AG04449 (cell line): ENCODE data around the gene ARMC9.
A peak's percentile ranks its signal among the peaks of the same experiment; 100 is the strongest.

Experiments used
- CTCF ChIA-PET: fragments of 350-600 bp; formaldehyde crosslinking; extraction: SDS; loops from one replicate; lab custom pipeline; 2021; ENCODE audit warnings: antibody characterized with exemption; lab: Yijun Ruan, JAX
- POLR2A ChIA-PET: fragments of 400-600, 350-600 bp; formaldehyde crosslinking; extraction: SDS; loops from one replicate; lab custom pipeline; 2020; ENCODE audit warnings: antibody characterized with exemption, inconsistent platforms; lab: Yijun Ruan, JAX
- DNase-seq: peaks from one replicate; pipeline ENCODE4 v3.0.0-alpha.2; 2010; ENCODE audit warnings: low read depth, low spot score
- H3K4me3 ChIP-seq: 2 replicates; pipeline ENCODE4 v1.5.1; 2011; ENCODE audit warnings: low read depth, mild to moderate bottlenecking, control low read depth, low read length
- TF ChIP-seq, protein P1 (sequence below): IDR thresholded peaks from one replicate; pipeline ENCODE4 v1.5.1; 2011; ENCODE audit warnings: mild to moderate bottlenecking, moderate library complexity, low read length, control low read depth, inconsistent platforms; ENCODE audit not compliant: insufficient read depth; ENCODE audit errors: missing control alignments

ARMC9 gene

DNA sequence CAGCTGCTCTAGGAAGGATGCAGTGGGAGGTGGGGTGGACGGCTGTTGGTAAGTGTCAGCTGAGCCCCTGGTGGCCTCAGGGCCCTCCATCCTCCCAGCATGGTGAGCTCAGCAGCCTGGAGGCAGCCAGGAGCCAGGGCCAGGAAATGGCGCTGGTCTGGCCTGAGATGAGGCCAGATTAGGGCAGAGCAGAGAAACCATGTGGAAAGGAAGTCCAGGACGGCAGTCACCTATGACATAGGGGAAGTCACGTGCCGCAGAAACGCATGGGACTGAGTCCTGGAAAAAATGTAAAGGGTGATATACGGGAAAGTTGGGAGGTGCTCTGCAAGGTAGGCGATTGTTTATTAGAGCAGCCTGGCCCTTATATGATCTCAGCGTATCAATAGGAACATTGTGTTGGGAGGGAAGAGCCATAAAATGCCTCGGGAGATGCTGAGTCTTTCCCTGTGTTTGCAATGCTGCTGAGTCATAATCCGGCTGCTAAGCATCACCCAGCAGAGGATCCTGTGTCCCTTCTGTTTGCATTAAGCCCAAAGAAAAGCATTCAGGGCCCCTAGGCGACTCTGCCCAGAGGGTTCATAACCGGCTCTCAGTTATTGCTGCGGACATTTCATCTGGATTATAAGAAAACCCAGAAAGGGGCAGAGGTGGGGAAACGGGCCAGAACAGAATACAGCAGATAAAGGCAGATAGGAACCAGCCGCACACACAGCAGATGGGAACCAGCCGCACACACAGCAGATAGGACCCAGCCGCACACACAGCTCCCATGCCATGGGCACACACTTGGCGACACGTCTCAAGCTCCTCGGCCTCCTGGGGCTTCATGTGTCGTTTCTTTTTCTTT lies 166.8 kb downstream of the ARMC9 start:
- H3K4me3 ChIP-seq = no peak overlapping the region
- ChIA-PET POLR2A (no interaction called here), CTCF (interaction anchor here (1.8 to 2.5 kb wide), 2 partner anchors 35 to 47 kb away, joined by 5 to 9 read pairs; no protein-coding TSS in a partner anchor)
- TF ChIP-seq, protein P1, sequence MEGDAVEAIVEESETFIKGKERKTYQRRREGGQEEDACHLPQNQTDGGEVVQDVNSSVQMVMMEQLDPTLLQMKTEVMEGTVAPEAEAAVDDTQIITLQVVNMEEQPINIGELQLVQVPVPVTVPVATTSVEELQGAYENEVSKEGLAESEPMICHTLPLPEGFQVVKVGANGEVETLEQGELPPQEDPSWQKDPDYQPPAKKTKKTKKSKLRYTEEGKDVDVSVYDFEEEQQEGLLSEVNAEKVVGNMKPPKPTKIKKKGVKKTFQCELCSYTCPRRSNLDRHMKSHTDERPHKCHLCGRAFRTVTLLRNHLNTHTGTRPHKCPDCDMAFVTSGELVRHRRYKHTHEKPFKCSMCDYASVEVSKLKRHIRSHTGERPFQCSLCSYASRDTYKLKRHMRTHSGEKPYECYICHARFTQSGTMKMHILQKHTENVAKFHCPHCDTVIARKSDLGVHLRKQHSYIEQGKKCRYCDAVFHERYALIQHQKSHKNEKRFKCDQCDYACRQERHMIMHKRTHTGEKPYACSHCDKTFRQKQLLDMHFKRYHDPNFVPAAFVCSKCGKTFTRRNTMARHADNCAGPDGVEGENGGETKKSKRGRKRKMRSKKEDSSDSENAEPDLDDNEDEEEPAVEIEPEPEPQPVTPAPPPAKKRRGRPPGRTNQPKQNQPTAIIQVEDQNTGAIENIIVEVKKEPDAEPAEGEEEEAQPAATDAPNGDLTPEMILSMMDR = no peak
- DNase-seq = peak; percentile 45

DNA sequence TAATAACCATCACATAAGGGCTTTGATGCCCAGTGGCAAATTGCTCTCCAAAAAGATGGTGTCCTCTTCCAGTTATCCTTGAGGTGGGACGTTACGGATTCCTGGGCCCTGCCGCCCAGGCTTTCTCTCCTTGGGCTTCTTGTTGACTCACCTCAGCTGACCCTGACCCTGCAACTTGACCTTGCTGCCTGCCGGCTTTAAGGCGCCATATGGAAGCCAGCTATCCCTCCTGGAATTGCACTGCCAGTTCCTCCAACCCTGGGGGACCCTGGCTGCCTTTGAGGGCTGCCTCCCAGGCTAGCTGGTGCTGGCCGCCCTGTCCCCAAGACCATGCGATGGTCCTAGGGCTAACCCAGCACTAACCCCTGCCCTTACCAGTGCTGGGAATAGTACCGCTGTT lies 168.7 kb downstream of the ARMC9 start:
- no peak for DNase-seq
- H3K4me3 ChIP-seq = no peak overlapping the region
- ChIA-PET CTCF (no interaction called here), POLR2A (no interaction called here)
- TF ChIP-seq, protein P1 = no peak

DNA sequence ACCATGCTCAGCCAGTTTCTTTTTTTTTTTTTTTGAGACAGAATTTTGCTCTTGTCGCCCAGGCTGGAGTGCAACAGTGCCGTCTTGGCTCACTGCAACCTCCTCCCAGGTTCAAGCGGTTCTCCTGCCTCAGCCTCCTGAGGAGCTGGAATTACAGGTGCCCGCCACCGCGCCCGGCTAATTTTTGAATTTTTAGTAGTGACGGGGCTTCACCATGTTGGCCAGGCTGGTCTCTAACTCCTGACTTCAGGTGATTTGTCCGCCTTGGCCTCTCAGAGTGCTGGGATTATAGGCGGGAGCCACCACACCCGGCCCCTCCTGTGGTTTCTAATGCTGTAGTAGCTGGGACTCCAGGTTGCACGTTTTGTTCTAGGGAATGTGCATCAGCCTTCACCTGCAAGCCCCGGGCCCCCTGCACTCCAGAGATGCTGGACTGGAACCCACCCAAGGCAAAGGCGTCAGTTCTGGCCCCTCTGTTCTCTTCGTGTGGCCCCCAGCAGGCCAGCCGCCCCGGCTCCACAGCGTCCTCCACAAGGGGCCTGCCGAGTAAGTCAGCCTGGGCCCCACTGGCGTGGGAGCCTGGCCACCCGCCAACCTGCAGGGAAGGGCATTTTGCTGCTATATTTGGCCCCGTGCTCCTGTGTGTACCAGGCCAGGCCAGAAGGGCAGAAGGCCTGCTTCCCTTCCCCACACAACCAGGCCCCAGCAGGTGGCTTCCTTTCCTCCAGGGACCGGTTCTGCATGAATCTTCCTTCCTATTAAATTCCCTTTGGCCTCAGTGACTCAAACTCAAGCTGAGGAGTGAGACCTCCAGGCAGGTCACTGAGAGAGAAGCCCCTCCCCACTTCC lies 171.4 kb downstream of the ARMC9 start:
- H3K4me3 ChIP-seq = no peak overlapping the region
- CTCF ChIA-PET = interaction anchor here (1.2 kb wide), 1 partner anchor 73 kb away, joined by 5 read pairs; no protein-coding TSS in a partner anchor
- POLR2A ChIA-PET = no interaction called here
- TF ChIP-seq, protein P1 = no peak
- DNase-seq = no peak

DNA sequence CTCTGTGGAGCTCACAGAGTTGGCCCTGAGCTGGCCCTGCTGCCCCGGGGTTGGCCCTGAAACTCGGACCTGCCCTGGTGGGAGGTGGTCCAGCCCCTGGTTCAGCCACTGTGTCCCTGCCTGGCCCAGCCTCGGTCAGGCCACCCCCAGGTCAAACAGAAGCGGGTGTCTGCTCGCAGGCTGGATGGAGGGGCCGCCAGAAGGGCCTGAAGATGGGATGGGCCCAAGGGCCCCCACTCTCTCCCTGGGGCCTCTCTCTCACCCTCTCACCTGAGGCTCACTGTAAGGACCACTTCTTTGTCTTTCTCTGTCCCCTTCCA lies 172.0 kb downstream of the ARMC9 start:
- no peak for DNase-seq
- ChIA-PET CTCF (interaction anchor here (1.2 kb wide), 1 partner anchor 73 kb away, joined by 5 read pairs; no protein-coding TSS in a partner anchor), POLR2A (no interaction called here)
- no peak overlapping the region for H3K4me3 ChIP-seq
- TF ChIP-seq, protein P1 = no peak

DNA sequence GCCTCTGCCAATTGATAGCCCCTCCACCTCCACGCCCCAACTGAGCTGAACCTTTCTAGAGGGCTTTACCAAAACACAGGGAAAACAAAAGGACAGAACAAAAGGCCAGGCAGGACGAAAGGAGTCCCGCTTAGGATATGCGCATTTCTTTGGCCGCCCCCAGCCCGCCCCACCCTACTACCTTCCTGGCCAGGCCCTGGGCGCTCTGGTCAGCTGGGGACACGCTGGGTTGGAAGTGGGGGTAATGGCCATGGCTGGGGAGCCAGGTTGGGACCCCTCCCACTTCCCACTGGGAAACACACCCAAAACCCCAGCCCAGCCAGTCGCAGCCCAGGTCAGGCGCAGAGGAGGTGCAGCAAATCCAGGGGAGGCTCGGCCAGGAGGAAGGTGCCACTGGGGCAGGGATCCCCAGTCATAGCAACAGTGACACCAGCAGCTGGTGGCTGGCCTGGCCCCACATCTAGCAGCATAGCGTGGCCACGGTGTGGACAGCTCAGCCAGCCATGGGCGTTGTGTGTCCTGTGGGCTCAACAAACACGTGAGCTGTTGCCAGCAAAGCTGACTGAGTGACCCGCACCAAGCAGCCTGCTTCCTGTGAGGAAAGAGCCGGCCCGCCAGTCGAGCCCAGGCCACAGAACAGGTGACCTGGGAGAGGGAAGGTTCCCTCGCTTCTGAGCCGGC lies 172.5 kb downstream of the ARMC9 start:
- CTCF ChIA-PET = no interaction called here
- H3K4me3 ChIP-seq = no peak overlapping the region
- TF ChIP-seq, protein P1 = no peak
- no peak for DNase-seq
- POLR2A ChIA-PET = no interaction called here
